NCI-H82 treated with DMSO at 0.1 percent for 48 hours (cell line): ENCODE measurements around the gene GTSE1.

Source experiments
- DNase-seq: peaks from one replicate; lab custom pipeline; 2025; ENCODE audit not compliant: unreplicated experiment; lab: John Stamatoyannopoulos, UW

Gene GTSE1

DNA sequence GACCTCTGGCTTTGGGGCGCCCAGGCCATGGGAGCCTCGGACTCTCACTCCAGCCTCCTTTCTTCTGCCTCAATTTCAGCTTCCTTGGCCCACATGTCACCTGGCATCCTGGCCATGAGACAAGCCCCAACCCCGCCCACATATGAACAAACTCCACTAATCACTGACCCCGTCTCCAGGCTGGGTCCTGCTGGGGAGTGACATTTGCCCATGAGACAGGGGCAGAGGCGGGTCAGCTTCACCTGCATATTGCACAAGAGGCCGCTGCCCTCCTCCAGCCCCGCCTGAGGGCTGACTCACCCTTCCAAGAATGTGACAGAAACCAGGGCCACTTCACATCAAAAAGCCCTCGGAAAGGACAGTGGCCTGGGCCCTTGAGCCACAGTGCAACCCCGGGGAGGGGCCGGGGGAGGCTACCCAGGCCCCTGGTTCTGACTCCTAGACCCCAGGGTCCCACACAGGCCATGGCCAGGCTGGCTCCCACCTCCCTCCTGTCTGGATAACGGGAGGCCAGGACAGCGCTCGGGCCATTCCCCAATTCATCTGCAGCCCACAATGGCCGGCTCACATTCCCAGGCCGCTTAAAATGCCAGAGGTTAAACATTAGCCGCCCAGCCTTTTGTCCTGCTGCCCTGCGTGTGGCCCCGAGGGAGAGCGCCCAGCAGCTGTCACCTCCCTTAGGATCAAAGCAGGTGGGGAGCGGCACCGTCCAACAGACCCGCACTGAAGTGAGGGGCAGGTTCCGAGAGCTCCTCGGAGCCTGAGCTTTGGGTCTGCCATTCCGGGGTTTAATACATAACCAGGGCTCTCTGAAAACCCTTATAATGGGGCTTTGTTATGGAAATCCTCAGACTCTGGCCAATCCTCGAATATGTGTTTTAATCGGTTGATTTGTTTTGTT is 81.1 kb downstream of the GTSE1 start:
- no peak for DNase-seq

DNA sequence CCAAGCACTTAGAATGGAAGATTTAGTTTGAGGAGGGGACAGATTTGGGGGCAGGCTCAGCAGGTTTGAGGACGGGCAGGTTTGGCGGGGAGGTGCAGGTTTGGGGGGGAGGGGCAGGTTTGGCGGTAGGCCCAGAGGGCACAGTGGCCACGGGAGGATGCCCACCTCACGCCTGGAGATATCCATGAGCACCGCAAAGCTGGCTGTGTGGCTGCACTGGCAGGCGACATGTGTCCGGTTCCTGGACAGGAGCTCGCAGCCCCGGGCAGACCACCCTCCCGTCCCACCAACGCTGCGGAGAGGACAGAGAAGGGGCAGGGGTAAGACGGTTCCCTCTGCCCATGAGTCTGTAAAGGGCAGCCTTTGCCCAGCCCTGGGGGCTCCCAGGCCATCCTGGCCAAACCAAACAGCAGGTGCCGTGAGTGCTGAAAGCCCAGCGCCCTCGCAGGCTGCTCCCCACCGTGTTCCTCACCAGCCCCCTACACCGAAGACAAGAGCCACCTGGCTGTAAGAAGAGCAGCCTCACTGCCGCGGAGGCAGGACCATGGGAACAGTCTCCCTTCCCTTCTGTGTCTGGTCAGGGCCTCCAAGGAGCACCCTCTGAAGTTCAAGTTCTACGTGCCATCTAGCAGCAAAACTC is 81.9 kb downstream of the GTSE1 start:
- DNase-seq, result no peak

DNA sequence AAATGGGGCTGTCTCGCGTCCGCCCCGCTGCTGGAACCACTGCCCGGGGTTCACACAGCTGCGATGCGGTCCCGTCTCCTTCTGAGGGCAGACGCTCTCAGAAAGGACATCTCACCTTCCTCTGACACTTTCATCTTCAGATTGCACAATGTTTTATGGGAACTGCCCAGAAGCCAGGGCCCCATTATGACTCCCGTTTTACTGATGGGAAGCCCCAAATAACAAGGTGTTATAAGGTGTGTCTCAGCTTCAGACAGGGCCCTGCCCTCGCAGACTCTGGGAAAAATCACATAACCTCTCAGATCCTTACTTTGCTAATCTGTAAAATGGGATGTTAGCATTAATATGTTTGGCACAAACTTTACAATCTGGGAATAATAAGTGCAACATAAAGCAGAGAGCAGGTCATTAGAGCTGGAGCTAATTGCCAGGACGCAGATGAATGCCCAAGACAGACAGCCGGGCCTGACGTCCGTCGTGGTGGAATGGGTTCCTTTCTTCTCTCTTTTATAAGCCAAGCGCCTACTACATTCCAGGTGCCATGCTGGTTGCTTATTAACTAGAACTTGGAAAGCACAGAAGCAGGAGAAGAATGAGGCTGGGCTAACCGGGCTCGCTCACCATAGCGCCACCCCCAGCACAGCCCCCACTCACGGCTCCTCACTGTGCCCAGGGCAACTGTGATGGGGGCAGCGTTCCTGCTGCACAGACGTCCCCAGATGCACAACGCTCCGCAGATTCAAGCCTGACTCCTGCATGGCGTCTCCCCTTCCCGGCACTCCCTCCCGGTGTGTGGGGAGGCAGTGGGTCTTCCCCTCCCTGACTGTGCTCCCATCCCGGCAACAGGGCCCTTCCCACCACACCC is 82.6 kb downstream of the GTSE1 start:
- DNase-seq, result no peak

DNA sequence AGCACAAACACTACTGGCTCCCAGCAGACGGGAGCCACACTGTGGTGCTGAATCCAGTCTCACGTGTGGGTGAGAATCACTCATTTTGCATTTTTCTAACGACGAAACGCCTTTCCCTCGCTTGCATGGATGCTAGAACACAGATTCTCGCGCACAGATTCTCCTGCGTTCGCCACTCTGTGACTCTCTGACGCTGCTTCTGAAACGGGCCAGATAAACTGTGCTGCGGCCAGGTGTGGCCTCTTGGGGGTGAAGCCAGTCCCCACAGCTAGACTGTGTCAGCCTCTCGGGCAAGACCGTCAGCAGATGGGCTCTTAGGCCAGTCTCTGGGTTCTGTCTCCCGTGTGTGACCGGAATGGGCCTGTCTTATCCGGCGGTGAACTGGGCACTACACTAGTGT is 83.4 kb downstream of the GTSE1 start:
- DNase-seq, result no peak
